Measurements from ENCODE around the gene TESMIN.

GRCh38 chr11:68749229-68750123 is 1.8 kb downstream of the TESMIN start:
- TF ChIP-seq CTCF (IDR thresholded peaks at IDR 0.05; ENCODE audit: low read length), result no peak
- TF ChIP-seq EZH2phosphoT487 (IDR thresholded peaks at IDR 0.05; ENCODE audit: low read length), result no peak
